Cardiac muscle cell (in vitro differentiated cells and primary cell): ENCODE measurements around the gene HDGFL1. TPM values are rescaled to one million over a fixed set of nuclear protein-coding genes. Genes with fewer than 3 reads are reported as not detected.

Experiments
- DNase-seq, 2 donors: peaks; one replicate each; pipeline versions ENCODE4 v3.0.0 to v3.0.0-alpha.2; 2010 to 2017; ENCODE audit warnings: low read depth in 1 of 2, low spot score in 1 of 2
- H3K27ac ChIP-seq: fragments of 200-600 bp; sonication (generic); 2 replicates; pipeline ENCODE4 v1.5.1; 2016
- H3K27me3 ChIP-seq: fragments of 200-600 bp; sonication (generic); 2 replicates; pipeline ENCODE4 v1.6.0; 2016; ENCODE audit warnings: control low read depth
- H3K36me3 ChIP-seq: fragments of 200-600 bp; sonication (generic); 2 replicates; pipeline ENCODE4 v1.5.1; 2016; ENCODE audit warnings: control low read depth
- H3K4me1 ChIP-seq: fragments of 200-600 bp; sonication (generic); 2 replicates; pipeline ENCODE4 v1.8.1; 2017; ENCODE audit warnings: low read depth, mild to moderate bottlenecking, mixed run types
- H3K4me3 ChIP-seq: fragments of 200-600 bp; sonication (generic); 2 replicates; pipeline ENCODE4 v1.5.1; 2016; ENCODE audit warnings: mild to moderate bottlenecking
- H3K9me3 ChIP-seq: fragments of 200-600 bp; sonication (generic); 2 replicates; pipeline ENCODE4 v1.5.1; 2017; ENCODE audit warnings: low read depth, mild to moderate bottlenecking, control low read depth
- polyA plus RNA-seq: library from polyadenylated mRNA; unstranded; fragments of >200 nt; fragmentation: Nextera tagmentation; extraction: Ambion mirVana; gene quantifications from 2 replicates; pipeline ENCODE4 v1.2.1, GENCODE V29; 2016
- total RNA-seq: library from RNA; depleted of rRNA; stranded (reverse); fragments of >200 nt; gene quantifications from 2 replicates; pipeline ENCODE4 v1.2.3, GENCODE V29; 2016
- TF ChIP-seq, protein P1 (sequence below): IDR thresholded peaks from 2 replicates; pipeline ENCODE4 v1.5.1; 2012; ENCODE audit warnings: low read depth, mild to moderate bottlenecking, low read length

The HDGFL1 gene
- not detected in 2 replicates for total RNA-seq
- not detected in 2 replicates for polyA plus RNA-seq

GRCh38 chr6:22569281-22570184, at the start of gene HDGFL1:
Gene HDGFL1 (plus strand): TSS chr6:22569566. CDS start chr6:22569576, 10 bp downstream.
- DNase-seq: no peak
- no peak within 1 kb of the TSS for H3K27ac ChIP-seq
- TF ChIP-seq, protein P1, sequence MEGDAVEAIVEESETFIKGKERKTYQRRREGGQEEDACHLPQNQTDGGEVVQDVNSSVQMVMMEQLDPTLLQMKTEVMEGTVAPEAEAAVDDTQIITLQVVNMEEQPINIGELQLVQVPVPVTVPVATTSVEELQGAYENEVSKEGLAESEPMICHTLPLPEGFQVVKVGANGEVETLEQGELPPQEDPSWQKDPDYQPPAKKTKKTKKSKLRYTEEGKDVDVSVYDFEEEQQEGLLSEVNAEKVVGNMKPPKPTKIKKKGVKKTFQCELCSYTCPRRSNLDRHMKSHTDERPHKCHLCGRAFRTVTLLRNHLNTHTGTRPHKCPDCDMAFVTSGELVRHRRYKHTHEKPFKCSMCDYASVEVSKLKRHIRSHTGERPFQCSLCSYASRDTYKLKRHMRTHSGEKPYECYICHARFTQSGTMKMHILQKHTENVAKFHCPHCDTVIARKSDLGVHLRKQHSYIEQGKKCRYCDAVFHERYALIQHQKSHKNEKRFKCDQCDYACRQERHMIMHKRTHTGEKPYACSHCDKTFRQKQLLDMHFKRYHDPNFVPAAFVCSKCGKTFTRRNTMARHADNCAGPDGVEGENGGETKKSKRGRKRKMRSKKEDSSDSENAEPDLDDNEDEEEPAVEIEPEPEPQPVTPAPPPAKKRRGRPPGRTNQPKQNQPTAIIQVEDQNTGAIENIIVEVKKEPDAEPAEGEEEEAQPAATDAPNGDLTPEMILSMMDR: no peak
- H3K36me3 ChIP-seq: no peaks in the 10 kb centered on the region
- no peak within 1 kb of the TSS for H3K4me3 ChIP-seq
- H3K9me3 ChIP-seq: no peaks in the 10 kb centered on the region
- H3K27me3 ChIP-seq: no peaks in the 10 kb centered on the region
- H3K4me1 ChIP-seq: no peaks in the 10 kb centered on the region

GRCh38 chr6:22521035-22521434, 48.3 kb upstream of the HDGFL1 start:
- no peaks in the 10 kb centered on the region for H3K4me1 ChIP-seq
- no peaks in the 10 kb centered on the region for H3K9me3 ChIP-seq
- no peak overlapping the region for H3K4me3 ChIP-seq
- no peaks in the 10 kb centered on the region for H3K36me3 ChIP-seq
- H3K27ac ChIP-seq: no peak overlapping the region
- no peak for DNase-seq
- no peaks in the 10 kb centered on the region for H3K27me3 ChIP-seq
- TF ChIP-seq, protein P1: no peak

- H3K4me3 ChIP-seq: no peak overlapping the region
- H3K9me3 ChIP-seq: no peaks in the 10 kb centered on the region
- TF ChIP-seq, protein P1: no peak
- H3K27ac ChIP-seq: no peak overlapping the region
- H3K36me3 ChIP-seq: no peaks in the 10 kb centered on the region
- no peaks in the 10 kb centered on the region for H3K27me3 ChIP-seq
- no peak for DNase-seq
- no peaks in the 10 kb centered on the region for H3K4me1 ChIP-seq
Observed at GRCh38 chr6:22526736-22527135, 42.6 kb upstream of the HDGFL1 start.

GRCh38 chr6:22529866-22530265, 39.5 kb upstream of the HDGFL1 start:
- H3K27ac ChIP-seq: no peak overlapping the region
- DNase-seq: peak in 1 of 2 donors; percentile 16

DNA sequence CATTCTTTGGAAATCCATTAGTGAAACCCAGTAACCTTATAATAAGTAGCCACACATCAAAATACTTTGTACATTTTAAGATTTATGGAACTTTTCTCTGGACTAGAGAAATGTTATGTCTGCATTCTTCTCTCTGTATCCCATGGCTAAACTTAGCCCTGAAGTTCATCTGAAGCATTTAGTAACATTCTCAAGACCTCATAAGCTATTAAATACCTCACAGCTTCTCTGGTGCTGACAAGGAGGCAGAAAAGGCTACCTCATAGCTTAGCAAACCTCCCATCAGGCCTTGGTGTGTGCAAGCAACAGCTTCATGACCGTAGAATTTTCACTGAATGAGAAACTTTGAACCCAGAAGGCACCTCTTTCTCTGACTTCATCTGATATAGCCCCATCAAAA, 38.9 kb upstream of the HDGFL1 start:
- H3K27me3 ChIP-seq: no peaks in the 10 kb centered on the region
- no peaks in the 10 kb centered on the region for H3K4me1 ChIP-seq
- no peaks in the 10 kb centered on the region for H3K36me3 ChIP-seq
- no peak overlapping the region for H3K27ac ChIP-seq
- TF ChIP-seq, protein P1: no peak
- H3K9me3 ChIP-seq: no peaks in the 10 kb centered on the region
- DNase-seq: no peak
- H3K4me3 ChIP-seq: no peak overlapping the region

More at GRCh38 chr6:22529866-22530265, 39.5 kb upstream of the HDGFL1 start:
- H3K36me3 ChIP-seq: no peaks in the 10 kb centered on the region
- TF ChIP-seq, protein P1: no peak
- no peak overlapping the region for H3K4me3 ChIP-seq
- no peaks in the 10 kb centered on the region for H3K27me3 ChIP-seq
- H3K9me3 ChIP-seq: no peaks in the 10 kb centered on the region
- H3K4me1 ChIP-seq: no peaks in the 10 kb centered on the region
